H1 (cell line): Measurements from ENCODE around the gene CYP2C9. TPM values are rescaled to one million over a fixed set of nuclear protein-coding genes. Genes with fewer than 3 reads are reported as not detected.

Experiments
- CTCF ChIA-PET: fragments of 300-600 bp; sonication (Branson Sonifier 250); formaldehyde crosslinking; loops from one replicate; lab custom pipeline; 2021; ENCODE audit not compliant: partially characterized antibody; lab: Charles Lee
- POLR2A ChIA-PET: fragments of 300-600 bp; sonication (Branson Sonifier 250); formaldehyde crosslinking; loops from one replicate; lab custom pipeline; 2021; ENCODE audit warnings: inconsistent platforms; ENCODE audit not compliant: partially characterized antibody; lab: Charles Lee
- DNase-seq, 2 experiments: peaks; one replicate each; pipeline versions ENCODE4 v3.0.0 to v3.0.0-alpha.2; 2010 to 2022; ENCODE audit warnings: low spot score in 2 of 2, low read depth in 1 of 2, mixed read lengths in 1 of 2
- FAIRE-seq: peaks from 2 replicates; lab custom pipeline; 2011; peaks lifted over from hg19 to GRCh38; lab: Jason Lieb, UNC
- H2AFZ ChIP-seq: 2 replicates; pipeline ENCODE4 v1.8.1; 2012; ENCODE audit warnings: low read length, inconsistent platforms
- H2AK5ac ChIP-seq: 2 replicates; pipeline ENCODE4 v1.6.1; 2013; ENCODE audit warnings: low read depth, low read length
- H2BK120ac ChIP-seq: replicated peaks from 2 replicates; pipeline ENCODE3; 2013; ENCODE audit warnings: low read depth, low read length, inconsistent platforms
- H2BK12ac ChIP-seq: 2 replicates; pipeline ENCODE4 v1.6.1; 2013; ENCODE audit warnings: low read depth, low read length
- H2BK15ac ChIP-seq: 2 replicates; pipeline ENCODE4 v1.6.1; 2013; ENCODE audit warnings: low read length
- H2BK20ac ChIP-seq: 2 replicates; pipeline ENCODE4 v1.6.1; 2013; ENCODE audit warnings: low read length
- H2BK5ac ChIP-seq: 2 replicates; pipeline ENCODE4 v1.6.1; 2013; ENCODE audit warnings: low read depth, low read length
- H3K14ac ChIP-seq: 2 replicates; pipeline ENCODE4 v1.6.1; 2013; ENCODE audit warnings: inconsistent platforms; ENCODE audit not compliant: insufficient read length
- H3K18ac ChIP-seq: 2 replicates; pipeline ENCODE4 v1.6.1; 2013; ENCODE audit warnings: low read length; ENCODE audit errors: extremely low read depth
- H3K23ac ChIP-seq: 2 replicates; pipeline ENCODE4 v1.6.1; 2013; ENCODE audit warnings: inconsistent platforms; ENCODE audit not compliant: insufficient read length
- H3K23me2 ChIP-seq: 2 replicates; pipeline ENCODE4 v1.6.1; 2013; ENCODE audit warnings: low read depth, low read length
- H3K27ac ChIP-seq: 2 replicates; pipeline ENCODE4 v1.6.1; 2011; ENCODE audit warnings: low read depth, low read length, inconsistent platforms
- H3K27me3 ChIP-seq, 4 experiments: replicated peaks in 1 of 4; 1 replicate in 1 of 4; 2 replicates in 3 of 4; pipeline versions ENCODE4 v1.6.1 to v1.8.1; 2011 to 2013; ENCODE audit warnings: low read length in 3 of 4, mild to moderate bottlenecking in 3 of 4, inconsistent platforms in 2 of 4, mixed read lengths in 2 of 4, moderate library complexity in 1 of 4; ENCODE audit not compliant: control insufficient read depth in 3 of 4, insufficient read depth in 3 of 4; ENCODE audit errors: extremely low read depth in 1 of 4
- H3K36me3 ChIP-seq, 4 experiments: 2 replicates each; pipeline versions ENCODE4 v1.6.1 to v1.8.1; 2011 to 2013; ENCODE audit warnings: mild to moderate bottlenecking in 4 of 4, low read length in 3 of 4, moderate library complexity in 2 of 4, control low read depth in 1 of 4, inconsistent platforms in 1 of 4; ENCODE audit not compliant: insufficient read depth in 4 of 4, control insufficient read depth in 2 of 4
- H3K4ac ChIP-seq: replicated peaks from 2 replicates; pipeline ENCODE3; 2013; ENCODE audit warnings: low read length, low read depth, mixed read lengths, inconsistent platforms; ENCODE audit not compliant: insufficient read length
- H3K4me1 ChIP-seq, 4 experiments: replicated peaks in 1 of 4; 1 replicate in 1 of 4; 2 replicates in 3 of 4; pipeline versions ENCODE4 v1.6.1 to v1.8.1; 2011 to 2013; ENCODE audit warnings: low read length in 3 of 4, inconsistent platforms in 2 of 4, mixed read lengths in 1 of 4; ENCODE audit not compliant: insufficient read depth in 4 of 4, control insufficient read depth in 3 of 4
- H3K4me2 ChIP-seq, 2 experiments: 2 replicates each; pipeline versions ENCODE4 v1.6.1 to v1.8.1; 2011 to 2013; ENCODE audit warnings: low read depth in 2 of 2, low read length in 2 of 2, control low read depth in 1 of 2, inconsistent platforms in 1 of 2, mild to moderate bottlenecking in 1 of 2; ENCODE audit not compliant: insufficient read depth in 1 of 2
- H3K4me3 ChIP-seq, 4 experiments: fragments of 200-600, 300-600 bp in 1 of 4; sonication (generic), shearing (Covaris generic), sonication (Bioruptor Twin) in 1 of 4; 2 replicates each; pipeline versions ENCODE4 v1.5.1 to v1.8.1; 2011 to 2016; ENCODE audit warnings: low read length in 4 of 4, low read depth in 3 of 4, control low read depth in 2 of 4, inconsistent platforms in 2 of 4, mild to moderate bottlenecking in 2 of 4, mixed read lengths in 1 of 4, moderate library complexity in 1 of 4; ENCODE audit not compliant: insufficient read depth in 2 of 4; ENCODE audit errors: extremely low read depth in 1 of 4
- H3K56ac ChIP-seq: replicated peaks from 2 replicates; pipeline ENCODE3; 2013; ENCODE audit warnings: low read depth, mild to moderate bottlenecking, mixed read lengths, low read length, inconsistent platforms; ENCODE audit not compliant: insufficient read length
- H3K79me1 ChIP-seq: 2 replicates; pipeline ENCODE4 v1.6.1; 2013; ENCODE audit warnings: low read depth, low read length, control low read depth
- H3K79me2 ChIP-seq, 2 experiments: 2 replicates each; pipeline versions ENCODE4 v1.6.1 to v1.8.1; 2012 to 2013; ENCODE audit warnings: low read length in 2 of 2, mild to moderate bottlenecking in 2 of 2, inconsistent platforms in 1 of 2; ENCODE audit not compliant: insufficient read depth in 2 of 2, control insufficient read depth in 1 of 2
- H3K9ac ChIP-seq, 4 experiments: replicated peaks in 1 of 4; 1 replicate in 1 of 4; 2 replicates in 3 of 4; pipeline versions ENCODE4 v1.6.1 to v1.8.1; 2011 to 2013; ENCODE audit warnings: low read depth in 3 of 4, low read length in 3 of 4, control low read depth in 2 of 4, mild to moderate bottlenecking in 2 of 4, moderate library complexity in 2 of 4, inconsistent platforms in 1 of 4; ENCODE audit errors: extremely low read depth in 1 of 4
- H3K9me3 ChIP-seq, 2 experiments: 2 replicates each; pipeline versions ENCODE4 v1.6.1 to v1.8.1; 2012 to 2013; ENCODE audit warnings: mild to moderate bottlenecking in 2 of 2, moderate library complexity in 2 of 2, control low read depth in 1 of 2, inconsistent platforms in 1 of 2, low read depth in 1 of 2, low read length in 1 of 2, mixed read lengths in 1 of 2; ENCODE audit not compliant: insufficient read depth in 2 of 2
- H4K20me1 ChIP-seq, 2 experiments: replicated peaks in 1 of 2; 2 replicates each; pipeline versions ENCODE3 to v1.8.1; 2011 to 2013; ENCODE audit warnings: inconsistent platforms in 2 of 2, low read length in 2 of 2, mild to moderate bottlenecking in 1 of 2; ENCODE audit not compliant: insufficient read depth in 2 of 2, control insufficient read depth in 1 of 2
- H4K5ac ChIP-seq: 2 replicates; pipeline ENCODE4 v1.6.1; 2013; ENCODE audit warnings: low read length, low read depth, mixed read lengths, inconsistent platforms; ENCODE audit not compliant: insufficient read length
- H4K8ac ChIP-seq: 2 replicates; pipeline ENCODE4 v1.8.0; 2013; ENCODE audit warnings: mild to moderate bottlenecking, moderate library complexity, low read length, inconsistent platforms; ENCODE audit not compliant: insufficient read depth; ENCODE audit errors: extremely low read depth
- H4K91ac ChIP-seq: replicated peaks from 2 replicates; pipeline ENCODE3; 2013; ENCODE audit warnings: low read length, mixed read lengths, inconsistent platforms; ENCODE audit not compliant: insufficient read length
- BCL11A ChIP-seq, 2 experiments: IDR thresholded peaks; one replicate each; pipeline ENCODE4 v1.6.1; 2011; ENCODE audit warnings: low read depth in 2 of 2, low read length in 2 of 2, mild to moderate bottlenecking in 2 of 2
- BRCA1 ChIP-seq: IDR thresholded peaks from 2 replicates; pipeline ENCODE4 v1.6.1; 2012; ENCODE audit warnings: low read depth, low read length, improper control_type of control experiment
- CTBP2 ChIP-seq: IDR thresholded peaks from 2 replicates; pipeline ENCODE4 v1.7.0; 2011; ENCODE audit warnings: borderline replicate concordance, mild to moderate bottlenecking, moderate library complexity, mixed read lengths, low read length; ENCODE audit not compliant: insufficient read depth, insufficient read length
- HDAC6 ChIP-seq: IDR thresholded peaks from one replicate; pipeline ENCODE4 v1.7.1; 2012; ENCODE audit warnings: low read depth, mild to moderate bottlenecking, inconsistent platforms, low read length, moderate library complexity
- JUND ChIP-seq: IDR thresholded peaks from 2 replicates; pipeline ENCODE4 v1.6.1; 2011; ENCODE audit warnings: mild to moderate bottlenecking, improper control_type of control experiment, low read length
- POLR2AphosphoS5 ChIP-seq: IDR thresholded peaks from 2 replicates; pipeline ENCODE4 v1.6.1; 2011; ENCODE audit warnings: low read depth, low read length
- RBBP5 ChIP-seq: IDR thresholded peaks from 2 replicates; pipeline ENCODE4 v1.7.1; 2012; ENCODE audit warnings: low read depth, mild to moderate bottlenecking, inconsistent platforms, low read length, moderate library complexity, borderline replicate concordance
- RNF2 ChIP-seq: fragments of 200-900, 300-1000 bp; sonication (generic); IDR thresholded peaks from 2 replicates; pipeline ENCODE4 v1.7.1; 2016; ENCODE audit warnings: borderline replicate concordance, low read depth, mild to moderate bottlenecking, antibody characterized with exemption, low read length; ENCODE audit not compliant: poor library complexity, severe bottlenecking; ENCODE audit errors: missing control alignments
- RXRA ChIP-seq: IDR thresholded peaks from 2 replicates; pipeline ENCODE4 v1.6.1; 2011; ENCODE audit warnings: low read depth, mild to moderate bottlenecking, low read length, moderate library complexity; ENCODE audit not compliant: insufficient read depth
- SUZ12 ChIP-seq: fragments of 200-600 bp; sonication (generic); IDR thresholded peaks from 2 replicates; pipeline ENCODE4 v1.6.1; 2012; ENCODE audit warnings: mild to moderate bottlenecking, inconsistent platforms, low read length, moderate library complexity, mixed read lengths
- TAF1 ChIP-seq: IDR thresholded peaks from 2 replicates; pipeline ENCODE4 v1.6.1; 2011; ENCODE audit warnings: mild to moderate bottlenecking, low read depth, low read length
- TBP ChIP-seq: IDR thresholded peaks from 2 replicates; pipeline ENCODE4 v1.6.1; 2011; ENCODE audit warnings: low read depth, low read length, improper control_type of control experiment
- TEAD4 ChIP-seq: IDR thresholded peaks from 2 replicates; pipeline ENCODE4 v1.6.1; 2012; ENCODE audit warnings: low read depth, low read length, inconsistent platforms, mixed read lengths
- WGBS, 2 experiments: shearing (Covaris generic) in 1 of 2; methylation state at CpG; one replicate each; pipeline versions ENCODE4 v1.1.6 to v1.1.7; 2013 to 2015; ENCODE audit warnings: low lambda C conversion rate in 2 of 2, mixed read lengths in 2 of 2, inconsistent platforms in 1 of 2, low coverage in 1 of 2, missing lambda C conversion rate in 1 of 2; ENCODE audit not compliant: insufficient replicate concordance in 2 of 2, insufficient coverage in 1 of 2, insufficient read length in 1 of 2; ENCODE audit errors: extremely low coverage in 1 of 2, missing lambda C conversion rate in 1 of 2; 5-methylcytosine and 5-hydroxymethylcytosine counted together
- polyA plus RNA-seq, 7 experiments: library from polyadenylated mRNA; depleted of rRNA in 3 of 7; stranded (reverse) in 5 of 7; unstranded in 2 of 7; fragments of >200 nt in 5 of 7; fragments of 200-250 nt in 2 of 7; gene quantifications; 1 replicate in 5 of 7; 2 replicates in 1 of 7; 4 replicates in 1 of 7; pipeline versions ENCODE4 v1.2.1 to v1.2.3, GENCODE V29; 2011 to 2013; ENCODE audit warnings: missing spikeins in 2 of 7, mixed read lengths in 2 of 7
- total RNA-seq: library from RNA; stranded (reverse); fragmentation: NEBNext Ultra II Directional; extraction: Animal tissue kit (Norgen Biotek cat#: 25700); gene quantifications from 2 replicates; pipeline ENCODE4 v1.2.1, GENCODE V29; 2021

Gene CYP2C9
- total and polyA plus RNA-seq, 2 of the 8 experiments (the other 6 are each of a cell fraction or from before 2014, with no cell fraction given): 0.03 TPM; not detected in 1

DNA sequence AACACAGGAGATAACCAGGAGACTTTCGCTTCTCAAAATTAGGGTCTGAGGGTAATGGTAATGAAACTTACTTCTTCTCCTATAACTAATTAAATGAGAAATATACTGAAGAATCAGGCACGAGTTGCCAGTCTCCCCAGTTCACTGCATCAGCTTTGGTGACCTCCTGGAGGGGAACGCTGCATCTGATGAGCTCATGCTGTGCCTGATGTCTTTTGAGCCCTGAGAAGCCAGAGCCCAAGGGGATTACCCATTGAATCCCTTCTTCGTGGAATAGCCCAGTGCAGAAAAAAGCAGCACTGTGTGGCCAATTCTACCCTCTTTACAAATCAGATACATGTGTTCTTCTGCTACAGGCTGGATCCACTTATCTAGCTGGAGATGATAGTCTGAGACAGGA is 45.1 kb downstream of the CYP2C9 start:
- POLR2A ChIA-PET: no interaction called here
- Histone ChIP-seq H3K4me1 (no peaks in the 10 kb centered on the region), H2BK120ac (no peak overlapping the region), H4K8ac (no peak overlapping the region), H3K27ac (no peak overlapping the region)
- FAIRE-seq: no peak
- TF ChIP-seq HDAC6 (no peak), CTBP2 (no peak), TBP (no peak), TAF1 (no peak), POLR2AphosphoS5 (no peak), JUND (no peak), RBBP5 (no peak), SUZ12 (no peak), RXRA (no peak), RNF2 (no peak), BCL11A (IDR thresholded peaks at IDR 0.05; ENCODE audit: low read depth in 2 of 2, low read length in 2 of 2) (no peak), TEAD4 (no peak), BRCA1 (no peak)
- TF ChIP-seq, all 59 proteins: peak for 0
- Histone ChIP-seq H3K4me2 (peak overlapping the region in 1 of 2 experiments; percentile 9; a peak in 1 of 4 replicates), H3K36me3 (no peaks in the 10 kb centered on the region), H3K56ac (no peak overlapping the region), H2BK5ac (no peak overlapping the region), H3K4me3 (no peak overlapping the region), H3K79me1 (no peaks in the 10 kb centered on the region), H4K20me1 (no peaks in the 10 kb centered on the region), H3K27me3 (no peaks in the 10 kb centered on the region), H3K79me2 (no peaks in the 10 kb centered on the region), H2BK12ac (no peak overlapping the region), H2AK5ac (no peak overlapping the region), H2AFZ (peak overlapping the region; percentile 77; the same call in 1 of the 2 replicates), H2BK15ac (no peak overlapping the region), H3K23ac (no peak overlapping the region), H3K14ac (no peak overlapping the region), H3K9ac (no peak overlapping the region), H3K4ac (no peak overlapping the region), H3K18ac (no peak overlapping the region), H4K91ac (no peak overlapping the region), H3K9me3 (no peaks in the 10 kb centered on the region), H3K23me2 (no peaks in the 10 kb centered on the region), H2BK20ac (no peak overlapping the region), H4K5ac (no peak overlapping the region)
- no peak for DNase-seq
- WGBS, 2 experiments: 56% methylated on average over 4 of the region's 4 CpGs; no CpG with 5 or more reads in 1 of the 2 experiments
- CTCF ChIA-PET: interaction anchor here (0.8 to 2.5 kb wide), 3 partner anchors 19 to 74 kb away, joined by 3 to 11 read pairs (median 3); no protein-coding TSS in a partner anchor
